K562 (cell line): ENCODE data around the gene NEMP1. TPM values are rescaled to one million over a fixed set of nuclear protein-coding genes. Genes with fewer than 3 reads are reported as not detected.

Experiments used
- ATAC-seq: fragments of 200-7000 bp; cut with Tn5 transposase; 3 replicates; pipeline ENCODE4 v1.9.1; 2020; ENCODE audit warnings: moderate library complexity
- BruUV-seq: library from RNA; stranded (reverse); fragments of 400-500 nt; replicated peaks from 2 replicates; lab custom pipeline; 2021; lab: Mats Ljungman, UMichigan
- CTCF ChIA-PET: fragments of 300-600 bp; formaldehyde crosslinking; extraction: SDS; loops from one replicate; lab custom pipeline; 2021; ENCODE audit warnings: low intra/inter-chr PET ratio; lab: Yijun Ruan, JAX
- POLR2A ChIA-PET: fragments of 300-600, 350-650 bp; sonication (Branson Sonifier 250); formaldehyde crosslinking; extraction: SDS; loops from one replicate; lab custom pipeline; 2021; ENCODE audit warnings: antibody characterized with exemption, inconsistent platforms; lab: Yijun Ruan, JAX
- DNase-seq, 4 experiments: peaks; one replicate each; pipeline versions ENCODE4 v3.0.0 to v3.0.0-alpha.2; 2011 to 2018; ENCODE audit warnings: low spot score in 3 of 4, mixed read lengths in 3 of 4; ENCODE audit errors: extremely low read depth in 1 of 4
- FAIRE-seq: peaks from 2 replicates; lab custom pipeline; 2011; peaks lifted over from hg19 to GRCh38; lab: Jason Lieb, UNC
- H2AFZ ChIP-seq: 2 replicates; pipeline ENCODE4 v1.6.0; 2011; ENCODE audit warnings: low read depth, low read length, control low read depth, inconsistent platforms
- H3K27ac ChIP-seq: fragments of 200-600 bp; 3 replicates; pipeline ENCODE4 v1.8.0; 2011; ENCODE audit warnings: low read depth, mild to moderate bottlenecking, control low read depth, inconsistent platforms, low read length, moderate library complexity, mixed read lengths; ENCODE audit errors: extremely low read depth
- H3K27me3 ChIP-seq, 2 experiments: fragments of 300-600 bp in 1 of 2; 2 replicates in 1 of 2; 3 replicates in 1 of 2; pipeline versions ENCODE4 v1.6.0 to v1.8.0; 2011; ENCODE audit warnings: inconsistent platforms in 2 of 2, low read length in 2 of 2, mild to moderate bottlenecking in 1 of 2, mixed read lengths in 1 of 2, moderate library complexity in 1 of 2; ENCODE audit not compliant: control insufficient read depth in 2 of 2, insufficient read depth in 2 of 2
- H3K36me3 ChIP-seq: fragments of 300-600 bp; 3 replicates; pipeline ENCODE4 v1.8.0; 2011; ENCODE audit warnings: mild to moderate bottlenecking, low read length, inconsistent platforms; ENCODE audit not compliant: control insufficient read depth, insufficient read depth
- H3K4me1 ChIP-seq, 2 experiments: fragments of 200-600 bp in 1 of 2; replicated peaks in 1 of 2; 2 replicates in 1 of 2; 3 replicates in 1 of 2; pipeline versions ENCODE4 v1.5.1 to v1.8.0; 2011; ENCODE audit warnings: inconsistent platforms in 2 of 2, low read length in 2 of 2, mild to moderate bottlenecking in 1 of 2, mixed read lengths in 1 of 2, moderate library complexity in 1 of 2; ENCODE audit not compliant: control insufficient read depth in 2 of 2, insufficient read depth in 2 of 2
- H3K4me2 ChIP-seq: 2 replicates; pipeline ENCODE4 v1.6.1; 2011; ENCODE audit warnings: low read length, control low read depth, inconsistent platforms, mixed read lengths; ENCODE audit not compliant: insufficient read depth
- H3K4me3 ChIP-seq: fragments of 200-600 bp; sonication (generic), shearing (Covaris generic); 2 replicates; pipeline ENCODE4 v1.5.1; 2016; ENCODE audit warnings: control low read depth, inconsistent platforms
- H3K79me2 ChIP-seq: fragments of 200-600 bp; 3 replicates; pipeline ENCODE4 v1.8.0; 2011; ENCODE audit warnings: low read length, inconsistent platforms; ENCODE audit not compliant: control insufficient read depth, insufficient read depth
- H3K9ac ChIP-seq, 2 experiments: 2 replicates each; pipeline versions ENCODE4 v1.6.0 to v1.6.1; 2011; ENCODE audit warnings: low read depth in 2 of 2, low read length in 2 of 2, control low read depth in 1 of 2, inconsistent platforms in 1 of 2, mild to moderate bottlenecking in 1 of 2, mixed read lengths in 1 of 2; ENCODE audit not compliant: insufficient read depth in 1 of 2
- H3K9me1 ChIP-seq: one replicate; pipeline ENCODE4 v1.6.0; 2011; ENCODE audit warnings: inconsistent platforms, mild to moderate bottlenecking, low read length, moderate library complexity; ENCODE audit not compliant: control insufficient read depth, insufficient read depth
- H3K9me3 ChIP-seq: replicated peaks from 2 replicates; pipeline ENCODE4 v1.5.1; 2011; ENCODE audit warnings: low read depth, low read length, inconsistent platforms; ENCODE audit not compliant: control insufficient read depth, insufficient read depth
- H4K20me1 ChIP-seq: replicated peaks from 2 replicates; pipeline ENCODE4 v1.6.1; 2011; ENCODE audit warnings: low read length, inconsistent platforms, mixed read lengths; ENCODE audit not compliant: control insufficient read depth, insufficient read depth
- KAT7 ChIP-seq: sonication (generic); formaldehyde crosslinking; IDR thresholded peaks from 2 replicates; pipeline ENCODE4 v1.8.0; 2022; ENCODE audit warnings: missing genetic modification reagents, mild to moderate bottlenecking, borderline replicate concordance
- NEUROD1 ChIP-seq: fragments of 150-350 bp; IDR thresholded peaks from 2 replicates; pipeline ENCODE4 v1.6.1; 2014; ENCODE audit warnings: borderline replicate concordance, low read length, low read depth; ENCODE audit not compliant: partially characterized antibody
- RBM39 ChIP-seq: fragments of 200-400 bp; formaldehyde crosslinking; optimal IDR thresholded peaks from 2 replicates; pipeline ENCODE3; 2018; ENCODE audit warnings: low read depth, low read length
- RFX5 ChIP-seq: IDR thresholded peaks from 2 replicates; pipeline ENCODE4 v1.6.1; 2011; ENCODE audit warnings: low read depth, mild to moderate bottlenecking, improper control_type of control experiment, low read length
- YY1 ChIP-seq, 3 experiments: IDR thresholded peaks; 2 replicates each; pipeline ENCODE4 v1.6.1; 2011; ENCODE audit warnings: low read length in 2 of 3, mild to moderate bottlenecking in 2 of 3, moderate library complexity in 2 of 3, borderline replicate concordance in 1 of 3, control low read depth in 1 of 3, low read depth in 1 of 3; ENCODE audit not compliant: insufficient read depth in 3 of 3, insufficient replicate concordance in 2 of 3, control insufficient read depth in 1 of 3, insufficient read length in 1 of 3; ENCODE audit errors: extremely low read depth in 1 of 3
- ZFPM2 ChIP-seq: fragments of 250-450 bp; sonication (Bioruptor Pico); IDR thresholded peaks from 2 replicates; pipeline ENCODE4 v1.5.1; 2022; ENCODE audit warnings: mild to moderate bottlenecking
- ZNF121 ChIP-seq: sonication (generic); formaldehyde crosslinking; conservative IDR thresholded peaks from 2 replicates; pipeline ENCODE4 v1.8.0; 2022; ENCODE audit warnings: missing genetic modification reagents
- WGBS: fragments of 100-300 bp; shearing (Covaris generic); methylation state at CpG from one replicate; pipeline ENCODE4 v1.1.6; 2016; ENCODE audit warnings: low coverage, mixed read lengths; ENCODE audit not compliant: insufficient coverage; ENCODE audit errors: missing lambda C conversion rate; 5-methylcytosine and 5-hydroxymethylcytosine counted together
- in situ Hi-C: fragments of 300-500 bp; cut with MboI; formaldehyde crosslinking; loops from 4 replicates; pipeline ENCODE4 v1.15.0; 2018; ENCODE audit warnings: inconsistent platforms, mixed read lengths
- intact Hi-C: fragments of 100-400 bp; cut with micrococcal nuclease; formaldehyde crosslinking; loops from 2 replicates; pipeline ENCODE4 v1.14.2; 2022
- polyA plus RNA-seq, 8 experiments: library from polyadenylated mRNA; depleted of rRNA in 4 of 8; stranded (reverse) in 5 of 8; unstranded in 3 of 8; fragments of >200 nt; fragmentation: Nextera tagmentation in 2 of 8; fragmentation: Illumina TruSeq in 1 of 8; extraction: Ambion mirVana in 2 of 8; extraction: Trizol in 1 of 8; gene quantifications; 2 replicates each; pipeline versions ENCODE4 v1.2.1 to v1.2.3, GENCODE V29; 2011 to 2014; ENCODE audit warnings: inconsistent platforms in 1 of 8, missing spikeins in 1 of 8
- total RNA-seq, 7 experiments: library from RNA; depleted of rRNA in 6 of 7; stranded (reverse); fragments of >200 nt in 6 of 7; fragmentation: Illumina TruSeq in 2 of 7; extraction: Trizol in 2 of 7; gene quantifications; 2 replicates each; pipeline versions ENCODE4 v1.2.1 to v1.2.3, GENCODE V29; 2011 to 2021; ENCODE audit warnings: low replicate concordance in 1 of 7
- TF ChIP-seq, protein P1 (sequence below): fragments of 250-450 bp; sonication (Bioruptor Pico); IDR thresholded peaks from 2 replicates; pipeline ENCODE4 v1.5.0; 2020; ENCODE audit warnings: mild to moderate bottlenecking

NEMP1 gene
- total and polyA plus RNA-seq, 9 of the 15 experiments (the other 6 are each of a cell fraction or from before 2014, with no cell fraction given): 9.5 to 82.2 (median 41.2) TPM

DNA sequence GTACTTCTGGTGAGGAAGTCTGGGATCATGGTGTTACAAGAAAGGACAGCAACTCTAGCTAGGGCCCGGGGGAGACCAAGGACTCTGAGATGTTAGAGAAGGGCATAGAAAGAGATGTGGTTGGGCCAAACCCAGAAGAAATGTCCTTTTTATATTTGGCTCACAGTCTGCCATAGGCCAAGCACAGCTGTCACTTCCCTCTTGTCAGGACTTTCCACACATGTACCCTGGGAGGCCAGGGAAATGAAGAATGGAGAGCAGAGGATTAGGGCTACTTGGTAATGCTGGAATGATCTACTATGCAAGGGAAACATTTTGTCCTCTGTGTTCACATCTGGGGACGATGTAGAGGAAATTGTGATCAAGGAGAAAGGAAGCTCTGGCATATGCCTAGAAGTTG is 37.8 kb downstream of the NEMP1 start:
- Histone ChIP-seq H3K36me3 (no peaks in the 10 kb centered on the region), H3K9me3 (no peaks in the 10 kb centered on the region), H3K4me2 (no peak overlapping the region), H3K9ac (no peak overlapping the region), H3K9me1 (peaks cover 7% of the 10 kb centered on the region), H3K79me2 (no peaks in the 10 kb centered on the region), H2AFZ (no peak overlapping the region), H4K20me1 (peaks cover 5% of the 10 kb centered on the region; the same call in 1 of the 2 replicates), H3K4me3 (no peak overlapping the region), H3K27me3 (peaks cover 13% of the 10 kb centered on the region in 2 experiments; a peak in 4 of 5 replicates), H3K4me1 (peaks cover 15% of the 10 kb centered on the region in 2 experiments), H3K27ac (no peak overlapping the region)
- DNase-seq: no peak
- no TSS peak for BruUV-seq
- TF ChIP-seq, protein P1, sequence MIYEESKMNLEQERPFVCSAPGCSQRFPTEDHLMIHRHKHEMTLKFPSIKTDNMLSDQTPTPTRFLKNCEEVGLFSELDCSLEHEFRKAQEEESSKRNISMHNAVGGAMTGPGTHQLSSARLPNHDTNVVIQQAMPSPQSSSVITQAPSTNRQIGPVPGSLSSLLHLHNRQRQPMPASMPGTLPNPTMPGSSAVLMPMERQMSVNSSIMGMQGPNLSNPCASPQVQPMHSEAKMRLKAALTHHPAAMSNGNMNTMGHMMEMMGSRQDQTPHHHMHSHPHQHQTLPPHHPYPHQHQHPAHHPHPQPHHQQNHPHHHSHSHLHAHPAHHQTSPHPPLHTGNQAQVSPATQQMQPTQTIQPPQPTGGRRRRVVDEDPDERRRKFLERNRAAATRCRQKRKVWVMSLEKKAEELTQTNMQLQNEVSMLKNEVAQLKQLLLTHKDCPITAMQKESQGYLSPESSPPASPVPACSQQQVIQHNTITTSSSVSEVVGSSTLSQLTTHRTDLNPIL (CRISPR knock-in tag): no peak
- in situ Hi-C loops: no loop called here
- FAIRE-seq: no peak
- POLR2A ChIA-PET: interaction anchor here (0.6 to 1.1 kb wide), 3 partner anchors 12 to 26 kb away, joined by 3 to 4 read pairs (median 3); no protein-coding TSS in a partner anchor
- 24% methylated on average over 2 of the region's 2 CpGs for WGBS
- CTCF ChIA-PET: no interaction called here
- ATAC-seq: no peak
- intact Hi-C loops: no loop called here

- H3K4me1 ChIP-seq: peaks cover 15% of the 10 kb centered on the region in 2 experiments
- H3K4me2 ChIP-seq: no peak overlapping the region
- CTCF ChIA-PET: no interaction called here
- H2AFZ ChIP-seq: no peak overlapping the region
- POLR2A ChIA-PET: interaction anchor here (0.6 to 1.1 kb wide), 2 partner anchors 17 to 25 kb away, joined by 3 to 4 read pairs; no protein-coding TSS in a partner anchor
- ATAC-seq (no peak), FAIRE-seq (no peak), DNase-seq (no peak)
- no peaks in the 10 kb centered on the region for H3K79me2 ChIP-seq
- H3K9me3 ChIP-seq: no peaks in the 10 kb centered on the region
- no peak overlapping the region for H3K27ac ChIP-seq
- no peaks in the 10 kb centered on the region for H3K36me3 ChIP-seq
- 65% methylated on average over 4 of the region's 4 CpGs for WGBS
- H4K20me1 ChIP-seq: peaks cover 5% of the 10 kb centered on the region; the same call in 1 of the 2 replicates
- H3K27me3 ChIP-seq: peaks cover 13% of the 10 kb centered on the region in 2 experiments; a peak in 4 of 5 replicates
- no peak overlapping the region for H3K4me3 ChIP-seq
- H3K9ac ChIP-seq: no peak overlapping the region
- intact Hi-C loops (no loop called here), in situ Hi-C loops (no loop called here)
- peaks cover 7% of the 10 kb centered on the region for H3K9me1 ChIP-seq
- BruUV-seq: no TSS peak
- TF ChIP-seq KAT7 (no peak), RBM39 (no peak), ZFPM2 (CRISPR knock-in tag) (no peak), YY1 (IDR thresholded peaks at IDR 0.05; ENCODE audit: borderline replicate concordance in 1 of 3, control insufficient read depth in 1 of 3, extremely low read depth in 1 of 3, insufficient read depth in 3 of 3, insufficient read length in 1 of 3, insufficient replicate concordance in 2 of 3, low read depth in 1 of 3, low read length in 2 of 3) (no peak), NEUROD1 (no peak), ZNF121 (no peak), RFX5 (no peak)
Measured at GRCh38 chr12:57040211-57040610, 38.4 kb downstream of the NEMP1 start.
